ENCODE results near the gene CA6.
A peak's percentile ranks its signal among the peaks of the same experiment; 100 is the strongest.
"Not testable (repeated sequence)": the region's sequence is repeated elsewhere in the genome, so short reads cannot be mapped to it uniquely, and the experiment has no call there.

Gene CA6

GRCh38 chr1:8966606-8967005 lies 20.9 kb downstream of the CA6 start:
- no peaks in the 10 kb centered on the region for H4K20me1 ChIP-seq (ENCODE audit: insufficient read depth, low read length, poor library complexity, severe bottlenecking)
- no peak overlapping the region for H3K9ac ChIP-seq (ENCODE audit: low read depth, low read length, poor library complexity, severe bottlenecking)
- H3F3A ChIP-seq (ENCODE audit: low read depth): no peaks in the 10 kb centered on the region
- H3K4me3 ChIP-seq (ENCODE audit: low read length, poor library complexity, severe bottlenecking): no peak overlapping the region
- H2AFZ ChIP-seq (ENCODE audit: low read length): no peak overlapping the region
- H3K36me3 ChIP-seq (ENCODE audit: insufficient read depth, low read length): no peaks in the 10 kb centered on the region
- no peaks in the 10 kb centered on the region for H3K79me2 ChIP-seq (ENCODE audit: insufficient read depth, low read length)
- no peaks in the 10 kb centered on the region for H3K27me3 ChIP-seq (ENCODE audit: insufficient read depth, low read length, poor library complexity, severe bottlenecking)
- H3K4me1 ChIP-seq (ENCODE audit: insufficient read depth, low read length, poor library complexity, severe bottlenecking): peaks cover 14% of the 10 kb centered on the region
- no peak for TF ChIP-seq EZH2phosphoT487 (IDR thresholded peaks at IDR 0.05; ENCODE audit: borderline replicate concordance)
- no peak for TF ChIP-seq CTCF (conservative IDR thresholded peaks at IDR 0.05; ENCODE audit: low read length)
- H3K4me2 ChIP-seq (ENCODE audit: low read depth, low read length, poor library complexity, severe bottlenecking): no peak overlapping the region
- no peaks in the 10 kb centered on the region for H3K9me2 ChIP-seq (replicated peaks; ENCODE audit: low read depth, low read length)
- H3K9me3 ChIP-seq (ENCODE audit: insufficient read depth, low read depth, low read length): no peaks in the 10 kb centered on the region

- H3K4me3 ChIP-seq (ENCODE audit: low read length, poor library complexity, severe bottlenecking); H2AFZ ChIP-seq (ENCODE audit: low read length); H3K4me2 ChIP-seq (ENCODE audit: low read depth, low read length, poor library complexity, severe bottlenecking); H4K20me1 ChIP-seq (ENCODE audit: insufficient read depth, low read length, poor library complexity, severe bottlenecking); H3K36me3 ChIP-seq (ENCODE audit: insufficient read depth, low read length); H3K9me2 ChIP-seq (replicated peaks; ENCODE audit: low read depth, low read length); H3K79me2 ChIP-seq (ENCODE audit: insufficient read depth, low read length); H3K27me3 ChIP-seq (ENCODE audit: insufficient read depth, low read length, poor library complexity, severe bottlenecking); H3K9ac ChIP-seq (ENCODE audit: low read depth, low read length, poor library complexity, severe bottlenecking); H3F3A ChIP-seq (ENCODE audit: low read depth); H3K9me3 ChIP-seq (ENCODE audit: insufficient read depth, low read depth, low read length): not testable (repeated sequence)
- peaks cover 15% of the 10 kb centered on the region for H3K4me1 ChIP-seq (ENCODE audit: insufficient read depth, low read length, poor library complexity, severe bottlenecking)
Observed at GRCh38 chr1:8968902-8969301, 23.2 kb downstream of the CA6 start.

GRCh38 chr1:8969937-8970336 lies 24.3 kb downstream of the CA6 start:
- Histone ChIP-seq H3K4me1 (ENCODE audit: insufficient read depth, low read length, poor library complexity, severe bottlenecking) (peaks cover 15% of the 10 kb centered on the region), H3K79me2 (ENCODE audit: insufficient read depth, low read length) (no peaks in the 10 kb centered on the region), H3F3A (ENCODE audit: low read depth) (no peaks in the 10 kb centered on the region), H3K4me3 (ENCODE audit: low read length, poor library complexity, severe bottlenecking) (no peak overlapping the region), H3K9me2 (replicated peaks; ENCODE audit: low read depth, low read length) (no peaks in the 10 kb centered on the region), H3K27me3 (ENCODE audit: insufficient read depth, low read length, poor library complexity, severe bottlenecking) (no peaks in the 10 kb centered on the region), H3K9ac (ENCODE audit: low read depth, low read length, poor library complexity, severe bottlenecking) (no peak overlapping the region), H4K20me1 (ENCODE audit: insufficient read depth, low read length, poor library complexity, severe bottlenecking) (no peaks in the 10 kb centered on the region), H3K36me3 (ENCODE audit: insufficient read depth, low read length) (no peaks in the 10 kb centered on the region), H2AFZ (ENCODE audit: low read length) (no peak overlapping the region), H3K4me2 (ENCODE audit: low read depth, low read length, poor library complexity, severe bottlenecking) (no peak overlapping the region), H3K9me3 (ENCODE audit: insufficient read depth, low read depth, low read length) (no peaks in the 10 kb centered on the region)
- no peak for TF ChIP-seq CTCF (conservative IDR thresholded peaks at IDR 0.05; ENCODE audit: low read length)
- TF ChIP-seq EZH2phosphoT487 (IDR thresholded peaks at IDR 0.05; ENCODE audit: borderline replicate concordance): no peak

- no peaks in the 10 kb centered on the region for H3F3A ChIP-seq (ENCODE audit: low read depth)
- peaks cover 15% of the 10 kb centered on the region for H3K4me1 ChIP-seq (ENCODE audit: insufficient read depth, low read length, poor library complexity, severe bottlenecking)
- H3K9me3 ChIP-seq (ENCODE audit: insufficient read depth, low read depth, low read length): no peaks in the 10 kb centered on the region
- H3K4me3 ChIP-seq (ENCODE audit: low read length, poor library complexity, severe bottlenecking): no peak overlapping the region
- no peaks in the 10 kb centered on the region for H3K27me3 ChIP-seq (ENCODE audit: insufficient read depth, low read length, poor library complexity, severe bottlenecking)
- H3K9me2 ChIP-seq (replicated peaks; ENCODE audit: low read depth, low read length): no peaks in the 10 kb centered on the region
- no peak for TF ChIP-seq EZH2phosphoT487 (IDR thresholded peaks at IDR 0.05; ENCODE audit: borderline replicate concordance)
- TF ChIP-seq CTCF (conservative IDR thresholded peaks at IDR 0.05; ENCODE audit: low read length): no peak
- H3K4me2 ChIP-seq (ENCODE audit: low read depth, low read length, poor library complexity, severe bottlenecking): peak overlapping the region; percentile 27
- H4K20me1 ChIP-seq (ENCODE audit: insufficient read depth, low read length, poor library complexity, severe bottlenecking): no peaks in the 10 kb centered on the region
- H3K36me3 ChIP-seq (ENCODE audit: insufficient read depth, low read length): no peaks in the 10 kb centered on the region
- H3K79me2 ChIP-seq (ENCODE audit: insufficient read depth, low read length): no peaks in the 10 kb centered on the region
- no peak overlapping the region for H2AFZ ChIP-seq (ENCODE audit: low read length)
- no peak overlapping the region for H3K9ac ChIP-seq (ENCODE audit: low read depth, low read length, poor library complexity, severe bottlenecking)
Observed at GRCh38 chr1:8970870-8971337, 25.2 kb downstream of the CA6 start.

Measured in Loucy (cell line).